Nephron (organoid): ENCODE measurements around the gene SPTBN5.
A peak's percentile ranks its signal among the peaks of the same experiment; 100 is the strongest.

ENCODE experiments used
- H3K27ac Mint-ChIP-seq, 3 experiments: 2 replicates each; pipeline ENCODE4 v1.8.0; 2020; ENCODE audit warnings: mixed read lengths in 3 of 3, mild to moderate bottlenecking in 2 of 3, moderate library complexity in 1 of 3
- H3K27me3 Mint-ChIP-seq: 2 replicates; pipeline ENCODE4 v1.8.0; 2021; ENCODE audit warnings: low read depth, mild to moderate bottlenecking, moderate library complexity, mixed read lengths
- H3K36me3 Mint-ChIP-seq: 2 replicates; pipeline ENCODE4 v1.8.0; 2020; ENCODE audit warnings: low read depth, mixed read lengths
- H3K4me1 Mint-ChIP-seq: 2 replicates; pipeline ENCODE4 v1.8.0; 2020; ENCODE audit warnings: mixed read lengths
- H3K4me3 Mint-ChIP-seq, 3 experiments: 2 replicates each; pipeline ENCODE4 v1.8.0; 2020; ENCODE audit warnings: mild to moderate bottlenecking in 3 of 3, mixed read lengths in 3 of 3, moderate library complexity in 2 of 3
- H3K9me3 Mint-ChIP-seq: 2 replicates; pipeline ENCODE4 v1.8.0; 2020; ENCODE audit warnings: mixed read lengths
- TF ChIP-seq, protein P1 (sequence below), 3 experiments: fragments of 200-600 bp; sonication (generic); IDR thresholded peaks; one replicate each; pipeline ENCODE4 v1.5.0; 2021; ENCODE audit warnings: antibody characterized with exemption in 3 of 3; ENCODE audit not compliant: unreplicated experiment in 3 of 3

Gene SPTBN5

GRCh38 chr15:41923401-41923997, 29.6 kb upstream of the SPTBN5 start:
- peaks cover 10% of the 10 kb centered on the region for H3K27me3 Mint-ChIP-seq
- H3K4me1 Mint-ChIP-seq: peaks cover 50% of the 10 kb centered on the region
- TF ChIP-seq, protein P1, sequence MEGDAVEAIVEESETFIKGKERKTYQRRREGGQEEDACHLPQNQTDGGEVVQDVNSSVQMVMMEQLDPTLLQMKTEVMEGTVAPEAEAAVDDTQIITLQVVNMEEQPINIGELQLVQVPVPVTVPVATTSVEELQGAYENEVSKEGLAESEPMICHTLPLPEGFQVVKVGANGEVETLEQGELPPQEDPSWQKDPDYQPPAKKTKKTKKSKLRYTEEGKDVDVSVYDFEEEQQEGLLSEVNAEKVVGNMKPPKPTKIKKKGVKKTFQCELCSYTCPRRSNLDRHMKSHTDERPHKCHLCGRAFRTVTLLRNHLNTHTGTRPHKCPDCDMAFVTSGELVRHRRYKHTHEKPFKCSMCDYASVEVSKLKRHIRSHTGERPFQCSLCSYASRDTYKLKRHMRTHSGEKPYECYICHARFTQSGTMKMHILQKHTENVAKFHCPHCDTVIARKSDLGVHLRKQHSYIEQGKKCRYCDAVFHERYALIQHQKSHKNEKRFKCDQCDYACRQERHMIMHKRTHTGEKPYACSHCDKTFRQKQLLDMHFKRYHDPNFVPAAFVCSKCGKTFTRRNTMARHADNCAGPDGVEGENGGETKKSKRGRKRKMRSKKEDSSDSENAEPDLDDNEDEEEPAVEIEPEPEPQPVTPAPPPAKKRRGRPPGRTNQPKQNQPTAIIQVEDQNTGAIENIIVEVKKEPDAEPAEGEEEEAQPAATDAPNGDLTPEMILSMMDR (IDR thresholded peaks at IDR 0.05; ENCODE audit: unreplicated experiment in 3 of 3): no peak
- H3K36me3 Mint-ChIP-seq: peaks cover 17% of the 10 kb centered on the region
- peak overlapping the region in 1 of 3 experiments; percentile 88 for H3K27ac Mint-ChIP-seq
- H3K9me3 Mint-ChIP-seq: no peaks in the 10 kb centered on the region
- no peak overlapping the region for H3K4me3 Mint-ChIP-seq

DNA sequence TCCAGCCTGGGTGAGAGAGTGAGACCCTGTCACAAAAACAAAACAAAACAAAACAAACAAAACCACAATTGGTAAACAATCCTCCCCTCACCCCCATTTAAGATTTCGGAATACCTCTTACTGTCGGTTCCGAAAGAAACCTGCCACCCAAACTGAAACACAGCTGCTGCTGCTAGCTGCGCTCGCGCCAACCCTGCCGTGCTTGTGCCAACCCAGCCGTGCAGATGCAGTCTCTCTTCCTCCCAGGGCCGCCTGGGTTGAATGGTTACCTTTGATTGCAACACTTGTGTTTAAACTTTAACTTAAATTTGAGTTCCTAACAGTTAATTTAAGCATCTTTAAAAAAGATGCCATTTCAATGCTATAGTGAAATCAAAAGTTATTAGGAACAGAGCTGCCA, 28.5 kb upstream of the SPTBN5 start:
- Mint-ChIP-seq H3K4me3 (no peak overlapping the region), H3K36me3 (peaks cover 17% of the 10 kb centered on the region), H3K27me3 (peaks cover 10% of the 10 kb centered on the region), H3K4me1 (peaks cover 49% of the 10 kb centered on the region), H3K9me3 (no peaks in the 10 kb centered on the region), H3K27ac (peak overlapping the region in 1 of 3 experiments; percentile 88)
- TF ChIP-seq, protein P1 (IDR thresholded peaks at IDR 0.05; ENCODE audit: unreplicated experiment in 3 of 3): no peak

GRCh38 chr15:41921639-41922038, 27.8 kb upstream of the SPTBN5 start:
- Mint-ChIP-seq H3K9me3 (no peaks in the 10 kb centered on the region), H3K27ac (peak overlapping the region; percentile 20 to 88 (median 21)), H3K4me3 (peak overlapping the region in 1 of 3 experiments; percentile 29), H3K36me3 (peaks cover 17% of the 10 kb centered on the region), H3K4me1 (peaks cover 46% of the 10 kb centered on the region), H3K27me3 (peaks cover 10% of the 10 kb centered on the region)
- TF ChIP-seq, protein P1 (IDR thresholded peaks at IDR 0.05; ENCODE audit: unreplicated experiment in 3 of 3): no peak

DNA sequence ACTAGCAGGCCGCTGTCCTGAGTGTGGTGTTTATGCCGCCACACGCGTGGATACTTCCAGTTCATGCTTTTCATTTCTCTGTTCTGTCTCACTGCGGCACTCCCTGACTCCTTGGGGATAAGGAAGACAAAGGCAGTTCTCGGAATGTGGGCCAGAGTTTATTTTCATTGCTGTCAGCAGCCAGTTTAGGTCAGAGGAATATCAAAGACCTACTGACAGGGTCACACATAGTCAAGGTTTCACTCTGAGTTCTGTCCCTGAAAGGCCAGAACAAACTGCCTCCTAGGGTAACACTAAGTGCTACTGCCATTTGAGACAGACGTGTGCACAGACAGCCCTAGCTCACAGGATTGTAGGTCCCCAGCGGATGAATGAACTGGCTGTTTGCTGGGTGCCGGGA, 27.3 kb upstream of the SPTBN5 start:
- Mint-ChIP-seq H3K4me1 (peaks cover 46% of the 10 kb centered on the region), H3K4me3 (peak overlapping the region in 1 of 3 experiments; percentile 29), H3K9me3 (no peaks in the 10 kb centered on the region), H3K27me3 (peaks cover 8% of the 10 kb centered on the region), H3K27ac (peak overlapping the region; percentile 20 to 88 (median 21)), H3K36me3 (peaks cover 17% of the 10 kb centered on the region)
- TF ChIP-seq, protein P1 (IDR thresholded peaks at IDR 0.05; ENCODE audit: unreplicated experiment in 3 of 3): no peak

DNA sequence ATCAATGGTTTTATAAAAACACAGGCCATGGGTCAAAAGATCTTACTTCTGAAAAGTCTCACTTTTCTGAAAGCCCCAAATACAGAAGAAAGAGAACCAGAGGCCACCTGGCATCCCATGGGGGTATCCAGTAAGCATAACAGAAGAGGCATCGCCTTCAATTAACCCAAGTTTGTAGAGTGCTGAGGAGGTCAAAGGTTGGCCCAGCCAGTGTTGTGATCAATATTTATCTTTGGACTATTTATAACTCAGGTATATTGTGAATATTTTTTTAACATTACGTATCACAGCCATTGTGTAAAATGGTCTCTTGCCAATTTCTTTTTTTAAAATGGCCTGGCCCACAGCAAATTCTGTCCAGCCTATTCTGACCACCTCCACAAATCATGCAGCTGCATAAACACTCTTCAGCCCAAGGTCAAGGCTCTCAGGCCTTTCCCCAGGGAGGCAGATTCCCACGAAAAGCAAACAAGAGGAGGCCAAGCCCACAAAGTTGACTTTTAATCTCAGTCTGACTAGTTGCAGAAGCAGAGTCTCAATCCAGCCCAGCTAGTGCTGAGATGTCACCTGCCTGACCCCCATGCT, 26.2 kb upstream of the SPTBN5 start:
- H3K27ac Mint-ChIP-seq: peak overlapping the region; percentile 20 to 88 (median 21)
- H3K4me1 Mint-ChIP-seq: peaks cover 56% of the 10 kb centered on the region
- H3K9me3 Mint-ChIP-seq: no peaks in the 10 kb centered on the region
- TF ChIP-seq, protein P1 (IDR thresholded peaks at IDR 0.05; ENCODE audit: unreplicated experiment in 3 of 3): no peak
- peak overlapping the region in 1 of 3 experiments; percentile 8 for H3K4me3 Mint-ChIP-seq
- H3K36me3 Mint-ChIP-seq: peaks cover 17% of the 10 kb centered on the region
- peaks cover 7% of the 10 kb centered on the region for H3K27me3 Mint-ChIP-seq
